MCF 10A (cell line): ENCODE results near the gene SMARCA5. TPM values are rescaled to one million over a fixed set of nuclear protein-coding genes. Genes with fewer than 3 reads are reported as not detected.

Source experiments
- BruUV-seq: library from RNA; stranded (reverse); fragments of 400-500 nt; replicated peaks from 2 replicates; lab custom pipeline; 2021; lab: Mats Ljungman, UMichigan
- CTCF ChIA-PET: fragments of 300-600 bp; sonication (Branson Sonifier 250); formaldehyde crosslinking; extraction: SDS; loops from one replicate; lab custom pipeline; 2021; ENCODE audit warnings: antibody characterized with exemption, inconsistent platforms; lab: Yijun Ruan, JAX
- POLR2A ChIA-PET: fragments of 300-600, 350-650 bp; sonication (Branson Sonifier 250); formaldehyde crosslinking; extraction: SDS; loops from one replicate; lab custom pipeline; 2020; ENCODE audit warnings: antibody characterized with exemption, inconsistent platforms; lab: Yijun Ruan, JAX
- DNase-seq: peaks from one replicate; pipeline ENCODE4 v3.0.0-alpha.2; 2018; ENCODE audit not compliant: unreplicated experiment
- H3K27ac Mint-ChIP-seq: one replicate; pipeline ENCODE4 v1.8.0; 2022; ENCODE audit warnings: mild to moderate bottlenecking, low read depth, mixed read lengths; ENCODE audit not compliant: unreplicated experiment
- H3K27me3 Mint-ChIP-seq: one replicate; pipeline ENCODE4 v1.8.0; 2022; ENCODE audit warnings: mixed read lengths; ENCODE audit not compliant: insufficient read depth, unreplicated experiment
- H3K36me3 Mint-ChIP-seq: one replicate; pipeline ENCODE4 v1.8.0; 2022; ENCODE audit warnings: mild to moderate bottlenecking, moderate library complexity, mixed read lengths; ENCODE audit not compliant: insufficient read depth, unreplicated experiment
- H3K4me1 Mint-ChIP-seq: one replicate; pipeline ENCODE4 v1.8.0; 2022; ENCODE audit warnings: mixed read lengths; ENCODE audit not compliant: insufficient read depth, unreplicated experiment
- H3K4me3 Mint-ChIP-seq: one replicate; pipeline ENCODE4 v1.8.0; 2022; ENCODE audit warnings: mild to moderate bottlenecking, moderate library complexity, mixed read lengths; ENCODE audit not compliant: unreplicated experiment
- H3K9me3 Mint-ChIP-seq: one replicate; pipeline ENCODE4 v1.8.0; 2022; ENCODE audit warnings: mixed read lengths; ENCODE audit not compliant: unreplicated experiment
- intact Hi-C: fragments of 100-400 bp; cut with micrococcal nuclease; formaldehyde crosslinking; loops from 2 replicates; pipeline ENCODE4 v1.14.1; 2022
- total RNA-seq: library from RNA; stranded (reverse); gene quantifications from 2 replicates; pipeline ENCODE4 v1.2.3, GENCODE V29; 2022
- TF ChIP-seq, protein P1 (sequence below): fragments of 200-600 bp; IDR thresholded peaks from one replicate; pipeline ENCODE4 v1.8.0; 2022; ENCODE audit warnings: antibody characterized with exemption, mild to moderate bottlenecking; ENCODE audit not compliant: unreplicated experiment

SMARCA5 gene
- total RNA-seq, 1 experiment from 2014 or later = 49.0 TPM

DNA sequence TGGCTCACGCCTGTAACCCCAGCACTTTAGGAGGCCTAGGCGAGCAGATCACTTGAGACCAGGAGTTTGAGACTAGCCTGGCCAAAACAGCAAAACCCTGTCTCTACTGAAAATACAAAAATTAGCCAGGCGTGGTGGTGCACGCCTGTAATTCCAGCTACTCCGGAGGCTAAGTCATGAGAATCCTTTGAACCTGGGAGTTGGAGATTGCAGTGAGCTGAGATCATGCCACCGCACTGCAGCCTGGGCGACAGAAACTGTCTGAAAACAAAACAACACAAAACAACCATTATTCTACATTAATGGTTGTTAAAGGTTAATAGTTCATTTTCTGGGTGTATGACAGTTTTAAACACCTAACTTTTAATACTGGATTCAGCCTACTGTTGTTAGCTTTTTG, 1.6 kb upstream of the SMARCA5 start:
- ChIA-PET CTCF (interaction anchor here (0.6 to 1.7 kb wide), 10 partner anchors 9 to 1432 kb away, joined by 3 to 6 read pairs (median 3); no protein-coding TSS in a partner anchor), POLR2A (interaction anchor here (0.9 to 1.3 kb wide), 2 partner anchors 176 to 327 kb away, joined by 3 to 5 read pairs; partner anchors contain the start of gene USP38)
- no TSS peak for BruUV-seq

DNA sequence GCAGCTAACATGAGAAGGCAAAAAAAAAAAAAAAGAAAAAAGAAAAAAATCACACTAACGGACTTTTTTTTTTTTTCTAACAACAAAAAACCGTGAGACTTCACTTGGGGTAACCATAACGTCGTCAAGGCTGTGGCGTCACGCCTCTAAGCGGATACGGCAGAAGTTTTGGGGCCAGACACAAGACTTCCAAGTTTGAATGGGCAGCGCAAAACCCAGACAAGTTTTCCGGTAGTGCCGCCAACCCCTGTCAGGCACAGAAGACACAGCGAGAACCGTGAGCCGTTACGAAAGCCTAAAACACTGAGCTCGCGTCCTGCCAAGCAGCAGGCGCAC, 556 bp upstream of the SMARCA5 start:
- H3K36me3 Mint-ChIP-seq = peaks cover 20% of the 10 kb centered on the region
- peaks cover 15% of the 10 kb centered on the region for H3K4me1 Mint-ChIP-seq
- CTCF ChIA-PET = interaction anchor here (0.6 to 1.7 kb wide), 5 partner anchors 10 to 305 kb away, joined by 3 to 6 read pairs (median 4); no protein-coding TSS in a partner anchor
- POLR2A ChIA-PET = interaction anchor here (0.6 to 2.7 kb wide), 15 partner anchors 10 to 1618 kb away, joined by 3 to 27 read pairs (median 4); partner anchors contain the start of genes ABCE1, ANAPC10 and USP38
- no TSS peak for BruUV-seq
- H3K4me3 Mint-ChIP-seq = peak overlapping the region; percentile 98
- H3K27me3 Mint-ChIP-seq = peaks cover 24% of the 10 kb centered on the region
- intact Hi-C loops = loop anchor here (1.0 kb wide), 1 partner anchor 329 kb away; the partner anchor contains the start of gene USP38
- H3K27ac Mint-ChIP-seq = peak overlapping the region; percentile 91
- TF ChIP-seq, protein P1, sequence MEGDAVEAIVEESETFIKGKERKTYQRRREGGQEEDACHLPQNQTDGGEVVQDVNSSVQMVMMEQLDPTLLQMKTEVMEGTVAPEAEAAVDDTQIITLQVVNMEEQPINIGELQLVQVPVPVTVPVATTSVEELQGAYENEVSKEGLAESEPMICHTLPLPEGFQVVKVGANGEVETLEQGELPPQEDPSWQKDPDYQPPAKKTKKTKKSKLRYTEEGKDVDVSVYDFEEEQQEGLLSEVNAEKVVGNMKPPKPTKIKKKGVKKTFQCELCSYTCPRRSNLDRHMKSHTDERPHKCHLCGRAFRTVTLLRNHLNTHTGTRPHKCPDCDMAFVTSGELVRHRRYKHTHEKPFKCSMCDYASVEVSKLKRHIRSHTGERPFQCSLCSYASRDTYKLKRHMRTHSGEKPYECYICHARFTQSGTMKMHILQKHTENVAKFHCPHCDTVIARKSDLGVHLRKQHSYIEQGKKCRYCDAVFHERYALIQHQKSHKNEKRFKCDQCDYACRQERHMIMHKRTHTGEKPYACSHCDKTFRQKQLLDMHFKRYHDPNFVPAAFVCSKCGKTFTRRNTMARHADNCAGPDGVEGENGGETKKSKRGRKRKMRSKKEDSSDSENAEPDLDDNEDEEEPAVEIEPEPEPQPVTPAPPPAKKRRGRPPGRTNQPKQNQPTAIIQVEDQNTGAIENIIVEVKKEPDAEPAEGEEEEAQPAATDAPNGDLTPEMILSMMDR = no peak
- H3K9me3 Mint-ChIP-seq = no peaks in the 10 kb centered on the region
- no peak for DNase-seq

More for the DNA sequence above, 1.6 kb upstream of the SMARCA5 start:
- peaks cover 16% of the 10 kb centered on the region for H3K36me3 Mint-ChIP-seq
- TF ChIP-seq, protein P1 = no peak
- no peak overlapping the region for H3K27ac Mint-ChIP-seq
- intact Hi-C loops = no loop called here
- peaks cover 28% of the 10 kb centered on the region for H3K27me3 Mint-ChIP-seq
- no peaks in the 10 kb centered on the region for H3K9me3 Mint-ChIP-seq
- H3K4me1 Mint-ChIP-seq = peaks cover 15% of the 10 kb centered on the region
- H3K4me3 Mint-ChIP-seq = no peak overlapping the region
- no peak for DNase-seq

DNA sequence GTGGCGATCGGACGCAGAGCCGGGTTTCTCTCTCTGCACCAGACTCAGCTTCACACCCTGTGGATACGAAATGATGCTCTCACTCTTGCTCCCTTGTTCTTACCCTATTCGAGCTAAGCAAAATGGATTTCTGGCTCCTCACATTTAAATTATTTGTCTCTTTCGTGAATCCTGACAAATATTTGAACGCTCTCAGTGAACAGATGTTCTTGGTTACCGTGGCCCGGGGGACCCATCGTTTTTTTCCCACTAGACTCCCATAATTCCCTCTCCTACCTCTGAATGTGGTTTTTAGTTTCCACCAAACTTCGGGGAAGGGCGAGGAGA, 630 bp downstream of the SMARCA5 start:
- DNase-seq = no peak
- no peaks in the 10 kb centered on the region for H3K9me3 Mint-ChIP-seq
- peaks cover 19% of the 10 kb centered on the region for H3K4me1 Mint-ChIP-seq
- TF ChIP-seq, protein P1 = no peak
- POLR2A ChIA-PET = interaction anchor here (0.6 to 2.7 kb wide), 22 partner anchors 8 to 1590 kb away, joined by 3 to 27 read pairs (median 4); partner anchors contain the start of genes ABCE1, ANAPC10, GAB1 and USP38
- H3K4me3 Mint-ChIP-seq = peak overlapping the region; percentile 98
- intact Hi-C loops = no loop called here
- CTCF ChIA-PET = interaction anchor here (0.6 to 0.9 kb wide), 4 partner anchors 115 to 1585 kb away, joined by 3 to 5 read pairs (median 3); no protein-coding TSS in a partner anchor
- H3K27ac Mint-ChIP-seq = peak overlapping the region; percentile 91
- peaks cover 27% of the 10 kb centered on the region for H3K36me3 Mint-ChIP-seq
- peaks cover 12% of the 10 kb centered on the region for H3K27me3 Mint-ChIP-seq
- no TSS peak for BruUV-seq

DNA sequence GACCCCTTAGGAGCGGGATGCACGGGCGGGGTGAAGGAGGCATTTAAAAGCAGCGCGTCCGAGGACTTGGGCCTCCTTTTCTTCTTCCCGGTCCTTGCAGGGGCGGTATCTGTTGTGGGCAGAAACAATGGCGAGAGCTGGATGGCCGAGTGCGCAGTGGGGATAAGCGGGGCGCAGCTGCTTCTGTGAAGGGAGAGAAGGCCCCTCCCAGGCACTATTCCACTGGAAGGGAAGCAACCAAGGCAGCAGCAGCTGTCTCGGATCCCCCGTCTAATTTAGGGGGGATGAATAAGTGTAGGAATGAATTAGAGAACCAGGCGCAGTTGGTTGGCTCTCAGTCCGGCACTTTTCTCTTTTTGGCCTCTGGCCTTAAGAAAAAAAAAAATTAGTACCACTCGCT, 995 bp downstream of the SMARCA5 start:
- ChIA-PET CTCF (interaction anchor here (0.6 to 0.9 kb wide), 5 partner anchors 16 to 1584 kb away, joined by 3 to 5 read pairs (median 3); no protein-coding TSS in a partner anchor), POLR2A (interaction anchor here (0.5 to 2.7 kb wide), 22 partner anchors 9 to 1590 kb away, joined by 3 to 27 read pairs (median 4); partner anchors contain the start of genes ABCE1, ANAPC10, GAB1 and USP38)
- BruUV-seq = no TSS peak
- peaks cover 11% of the 10 kb centered on the region for H3K27me3 Mint-ChIP-seq
- H3K4me3 Mint-ChIP-seq = peak overlapping the region; percentile 98
- H3K4me1 Mint-ChIP-seq = peaks cover 22% of the 10 kb centered on the region
- peak overlapping the region; percentile 91 for H3K27ac Mint-ChIP-seq
- H3K36me3 Mint-ChIP-seq = peaks cover 30% of the 10 kb centered on the region
- TF ChIP-seq, protein P1 = no peak
- H3K9me3 Mint-ChIP-seq = no peaks in the 10 kb centered on the region
- intact Hi-C loops = no loop called here
- peak; percentile 48 for DNase-seq
